Hepatocyte (in vitro differentiated cells): ENCODE results near the gene CMTM6. TPM values are rescaled to one million over a fixed set of nuclear protein-coding genes. Genes with fewer than 3 reads are reported as not detected.

Experiments used
- DNase-seq: peaks from one replicate; pipeline ENCODE4 v3.0.0-alpha.2; 2016; ENCODE audit warnings: low spot score
- H2AFZ ChIP-seq: fragments of 200-600 bp; sonication (generic); 2 replicates; pipeline ENCODE4 v1.6.0; 2016; ENCODE audit warnings: antibody characterized with exemption, mild to moderate bottlenecking
- H3K27ac ChIP-seq: fragments of 200-600 bp; sonication (generic); 2 replicates; pipeline ENCODE4 v1.5.1; 2016; ENCODE audit warnings: mild to moderate bottlenecking
- H3K27me3 ChIP-seq: fragments of 200-600 bp; sonication (generic); 2 replicates; pipeline ENCODE4 v1.6.1; 2016
- H3K36me3 ChIP-seq: fragments of 200-600 bp; sonication (generic); replicated peaks from 2 replicates; pipeline ENCODE4 v1.5.1; 2016; ENCODE audit warnings: low read depth; ENCODE audit not compliant: insufficient read depth
- H3K4me1 ChIP-seq: fragments of 200-600 bp; sonication (generic); 2 replicates; pipeline ENCODE4 v1.5.1; 2016; ENCODE audit warnings: mild to moderate bottlenecking, moderate library complexity; ENCODE audit not compliant: insufficient read depth
- H3K4me2 ChIP-seq: fragments of 200-600 bp; sonication (generic); 2 replicates; pipeline ENCODE4 v1.6.0; 2016
- H3K4me3 ChIP-seq: fragments of 200-600 bp; sonication (generic); 2 replicates; pipeline ENCODE4 v1.5.1; 2016; ENCODE audit warnings: mild to moderate bottlenecking
- H3K79me2 ChIP-seq: fragments of 200-600 bp; sonication (generic); 2 replicates; pipeline ENCODE4 v1.6.0; 2017; ENCODE audit warnings: mild to moderate bottlenecking
- H3K9me2 ChIP-seq: fragments of 200-600 bp; sonication (generic); replicated peaks from 2 replicates; pipeline ENCODE4 v1.6.0; 2017; ENCODE audit warnings: mild to moderate bottlenecking; ENCODE audit not compliant: insufficient read depth
- H3K9me3 ChIP-seq: fragments of 200-600 bp; sonication (generic); 2 replicates; pipeline ENCODE4 v1.5.1; 2016; ENCODE audit warnings: low read depth, mild to moderate bottlenecking
- H4K20me1 ChIP-seq: fragments of 200-600 bp; sonication (generic); 2 replicates; pipeline ENCODE4 v1.6.0; 2016; ENCODE audit warnings: mild to moderate bottlenecking; ENCODE audit not compliant: insufficient read depth, poor library complexity, severe bottlenecking
- EZH2 ChIP-seq: fragments of 200-600 bp; sonication (generic); IDR thresholded peaks from 2 replicates; pipeline ENCODE4 v1.6.1; 2016; ENCODE audit warnings: antibody characterized with exemption, mild to moderate bottlenecking, borderline replicate concordance
- EZH2phosphoT487 ChIP-seq: fragments of 200-600 bp; sonication (generic); IDR thresholded peaks from one replicate; pipeline ENCODE4 v1.6.1; 2018; ENCODE audit warnings: antibody characterized with exemption, mild to moderate bottlenecking, low read depth, moderate library complexity; ENCODE audit not compliant: unreplicated experiment, severe bottlenecking
- WGBS: methylation state at CpG from one replicate; pipeline ENCODE4 v1.1.6; 2016; ENCODE audit warnings: low lambda C conversion rate; ENCODE audit errors: missing lambda C conversion rate; 5-methylcytosine and 5-hydroxymethylcytosine counted together
- polyA plus RNA-seq: library from polyadenylated mRNA; unstranded; fragments of >200 nt; fragmentation: Nextera tagmentation; extraction: Ambion mirVana; gene quantifications from 2 replicates; pipeline ENCODE4 v1.2.1, GENCODE V29; 2016
- total RNA-seq: library from RNA; depleted of rRNA; stranded (reverse); fragments of >200 nt; gene quantifications from 2 replicates; pipeline ENCODE4 v1.2.3, GENCODE V29; 2014
- TF ChIP-seq, protein P1 (sequence below): fragments of 200-600 bp; sonication (generic); IDR thresholded peaks from 2 replicates; pipeline ENCODE4 v1.5.1; 2016; ENCODE audit warnings: antibody characterized with exemption, mild to moderate bottlenecking; ENCODE audit not compliant: poor library complexity

Gene CMTM6
- total and polyA plus RNA-seq, 2 experiments from 2014 or later = 82.7 to 133 TPM

DNA sequence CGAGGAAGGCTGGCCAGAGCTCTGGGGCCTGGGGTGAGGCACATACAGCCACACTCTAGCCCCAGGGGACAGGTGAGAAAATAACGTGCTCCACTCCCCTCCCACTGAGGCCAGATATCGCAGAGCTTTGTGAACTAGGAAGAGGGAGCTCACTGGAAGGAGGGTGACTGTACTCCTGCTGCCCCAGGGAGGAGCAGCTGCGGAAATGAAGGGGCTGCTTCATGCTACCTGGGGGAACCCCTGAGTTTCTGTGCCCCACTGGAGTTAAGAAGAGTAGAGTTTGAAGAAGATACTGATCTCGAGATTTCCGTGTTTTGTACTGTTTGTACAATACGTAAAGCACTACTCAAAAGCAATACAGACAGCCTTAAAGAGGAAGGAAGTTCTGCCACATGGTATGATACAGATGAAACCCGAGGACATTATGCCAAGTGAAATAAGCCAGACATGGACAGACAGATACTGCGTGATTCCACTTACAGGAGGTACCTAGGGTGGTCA is 44.6 kb downstream of the CMTM6 start:
- TF ChIP-seq, protein P1, sequence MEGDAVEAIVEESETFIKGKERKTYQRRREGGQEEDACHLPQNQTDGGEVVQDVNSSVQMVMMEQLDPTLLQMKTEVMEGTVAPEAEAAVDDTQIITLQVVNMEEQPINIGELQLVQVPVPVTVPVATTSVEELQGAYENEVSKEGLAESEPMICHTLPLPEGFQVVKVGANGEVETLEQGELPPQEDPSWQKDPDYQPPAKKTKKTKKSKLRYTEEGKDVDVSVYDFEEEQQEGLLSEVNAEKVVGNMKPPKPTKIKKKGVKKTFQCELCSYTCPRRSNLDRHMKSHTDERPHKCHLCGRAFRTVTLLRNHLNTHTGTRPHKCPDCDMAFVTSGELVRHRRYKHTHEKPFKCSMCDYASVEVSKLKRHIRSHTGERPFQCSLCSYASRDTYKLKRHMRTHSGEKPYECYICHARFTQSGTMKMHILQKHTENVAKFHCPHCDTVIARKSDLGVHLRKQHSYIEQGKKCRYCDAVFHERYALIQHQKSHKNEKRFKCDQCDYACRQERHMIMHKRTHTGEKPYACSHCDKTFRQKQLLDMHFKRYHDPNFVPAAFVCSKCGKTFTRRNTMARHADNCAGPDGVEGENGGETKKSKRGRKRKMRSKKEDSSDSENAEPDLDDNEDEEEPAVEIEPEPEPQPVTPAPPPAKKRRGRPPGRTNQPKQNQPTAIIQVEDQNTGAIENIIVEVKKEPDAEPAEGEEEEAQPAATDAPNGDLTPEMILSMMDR = no peak
- no peak for TF ChIP-seq EZH2phosphoT487
- TF ChIP-seq EZH2 = no peak
- no peaks in the 10 kb centered on the region for H3K36me3 ChIP-seq
- WGBS = 69% methylated on average over 9 of the region's 9 CpGs
- no peaks in the 10 kb centered on the region for H3K27me3 ChIP-seq
- no peak for DNase-seq
- no peaks in the 10 kb centered on the region for H3K9me2 ChIP-seq
- H3K4me3 ChIP-seq = no peak overlapping the region
- H3K27ac ChIP-seq = no peak overlapping the region
- no peaks in the 10 kb centered on the region for H4K20me1 ChIP-seq
- H3K9me3 ChIP-seq = no peaks in the 10 kb centered on the region
- peaks cover 14% of the 10 kb centered on the region for H3K4me1 ChIP-seq
- no peak overlapping the region for H2AFZ ChIP-seq
- H3K79me2 ChIP-seq = no peaks in the 10 kb centered on the region
- no peak overlapping the region for H3K4me2 ChIP-seq

DNA sequence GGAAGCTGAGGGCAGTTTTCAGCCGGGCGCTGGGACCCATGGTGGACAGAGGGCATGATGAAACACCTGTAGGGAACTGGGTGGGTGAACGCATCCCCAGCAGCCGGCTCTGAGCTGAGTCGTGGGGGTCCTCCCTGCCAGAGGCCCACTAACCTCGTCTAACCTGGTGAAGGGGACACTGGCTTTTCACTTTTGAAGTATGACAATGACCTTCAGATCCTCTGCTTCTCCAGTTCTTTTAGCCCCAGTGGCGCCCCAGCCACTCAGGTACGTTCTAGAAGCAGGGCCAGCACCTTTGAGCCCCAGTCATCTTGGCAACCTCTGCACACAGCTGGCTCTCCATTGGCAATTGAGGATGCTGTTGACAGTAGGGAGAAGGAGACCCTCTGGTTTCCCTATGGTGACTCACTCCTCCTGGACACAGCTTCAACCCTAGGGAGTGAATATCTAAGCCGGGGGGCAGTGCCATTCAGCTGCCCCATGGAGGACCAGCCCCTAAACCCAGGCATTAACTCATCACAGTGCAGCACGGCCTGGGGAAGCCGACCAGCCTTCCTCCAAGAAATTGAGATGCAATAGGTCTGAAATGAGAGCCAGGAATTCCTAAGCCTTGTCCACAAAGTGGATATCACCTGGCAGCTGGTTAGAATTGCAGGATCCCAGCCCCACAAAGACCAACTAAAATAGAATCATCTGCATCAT is 46.1 kb downstream of the CMTM6 start:
- DNase-seq = no peak
- no peaks in the 10 kb centered on the region for H3K9me3 ChIP-seq
- no peak overlapping the region for H3K4me2 ChIP-seq
- no peak overlapping the region for H3K27ac ChIP-seq
- H3K9me2 ChIP-seq = no peaks in the 10 kb centered on the region
- H4K20me1 ChIP-seq = no peaks in the 10 kb centered on the region
- H2AFZ ChIP-seq = no peak overlapping the region
- peaks cover 10% of the 10 kb centered on the region for H3K4me1 ChIP-seq
- no peaks in the 10 kb centered on the region for H3K27me3 ChIP-seq
- TF ChIP-seq, protein P1 = no peak
- TF ChIP-seq EZH2 (no peak), EZH2phosphoT487 (no peak)
- no peaks in the 10 kb centered on the region for H3K36me3 ChIP-seq
- H3K4me3 ChIP-seq = no peak overlapping the region
- 88% methylated on average over 11 of the region's 11 CpGs for WGBS
- no peaks in the 10 kb centered on the region for H3K79me2 ChIP-seq

DNA sequence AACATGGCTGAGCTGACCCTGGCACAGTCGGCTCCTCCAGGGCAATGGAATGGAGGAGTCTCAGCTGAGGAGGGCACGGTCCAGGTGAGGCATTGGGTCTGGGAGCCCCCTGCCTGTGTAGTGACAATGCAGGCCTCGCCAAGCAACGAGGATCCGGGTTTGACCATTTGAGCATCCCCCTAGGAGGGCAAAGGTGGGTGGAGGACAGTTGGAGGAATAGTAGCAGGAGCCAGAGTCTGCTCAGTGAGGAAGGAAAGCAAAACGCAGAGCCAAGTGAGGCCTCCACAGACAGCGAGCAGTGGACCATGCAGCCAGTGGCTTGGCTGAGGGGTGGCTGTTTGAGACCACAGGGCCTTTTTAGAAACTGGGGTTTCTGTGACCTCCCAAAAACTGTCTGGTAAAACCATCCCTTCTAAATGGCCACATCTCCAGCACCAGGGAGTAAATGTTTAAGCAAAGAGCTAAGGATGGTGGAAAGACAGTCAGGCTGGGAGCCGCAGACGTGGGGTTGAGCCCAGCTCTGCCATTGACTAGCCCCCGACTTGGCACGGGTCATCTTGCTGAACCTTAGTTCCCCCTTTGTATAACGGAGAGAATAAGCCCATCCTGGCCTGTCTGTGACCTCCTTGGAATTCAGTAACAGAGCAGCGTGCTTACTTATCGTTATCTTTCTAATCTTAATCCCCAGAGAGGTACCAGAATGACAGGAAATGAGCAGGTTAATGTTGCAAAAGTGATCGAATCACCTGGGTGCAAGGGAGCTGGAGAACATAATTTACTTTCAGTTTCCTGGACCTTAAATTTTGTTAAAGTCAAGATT is 46.8 kb downstream of the CMTM6 start:
- DNase-seq = no peak
- Histone ChIP-seq H3K79me2 (no peaks in the 10 kb centered on the region), H3K4me3 (no peak overlapping the region), H4K20me1 (no peaks in the 10 kb centered on the region), H3K36me3 (no peaks in the 10 kb centered on the region), H3K4me1 (peaks cover 10% of the 10 kb centered on the region), H3K27me3 (no peaks in the 10 kb centered on the region), H3K9me2 (no peaks in the 10 kb centered on the region), H3K4me2 (no peak overlapping the region), H3K27ac (no peak overlapping the region), H3K9me3 (no peaks in the 10 kb centered on the region), H2AFZ (no peak overlapping the region)
- TF ChIP-seq, protein P1 = no peak
- TF ChIP-seq EZH2phosphoT487 (no peak), EZH2 (no peak)
- 72% methylated on average over 15 of the region's 15 CpGs for WGBS
